Fibroblast of lung (primary cell): ENCODE measurements around the gene CES2. TPM values are rescaled to one million over a fixed set of nuclear protein-coding genes. Genes with fewer than 3 reads are reported as not detected.
"Not testable (repeated sequence)": the region's sequence is repeated elsewhere in the genome, so short reads cannot be mapped to it uniquely, and the experiment has no call there.

ENCODE experiments used
- DNase-seq, 2 donors: peaks; one replicate each; pipeline versions ENCODE4 v3.0.0 to v3.0.0-alpha.2; 2010; ENCODE audit warnings: low read depth in 2 of 2
- H2AFZ ChIP-seq: 2 replicates; pipeline ENCODE4 v1.5.1; 2012; ENCODE audit warnings: low read length, control low read depth, inconsistent platforms
- H3K27ac ChIP-seq: 2 replicates; pipeline ENCODE4 v1.5.1; 2011; ENCODE audit warnings: low read length, control low read depth; ENCODE audit not compliant: insufficient read depth
- H3K27me3 ChIP-seq: 2 replicates; pipeline ENCODE4 v1.5.1; 2011; ENCODE audit warnings: mild to moderate bottlenecking, low read length; ENCODE audit not compliant: control insufficient read depth, insufficient read depth
- H3K36me3 ChIP-seq: 2 replicates; pipeline ENCODE4 v1.5.1; 2011; ENCODE audit warnings: low read length; ENCODE audit not compliant: control insufficient read depth, insufficient read depth
- H3K4me1 ChIP-seq: 2 replicates; pipeline ENCODE4 v1.5.1; 2011; ENCODE audit warnings: low read length; ENCODE audit not compliant: control insufficient read depth, insufficient read depth; ENCODE audit errors: extremely low read depth
- H3K4me2 ChIP-seq: 2 replicates; pipeline ENCODE4 v1.5.1; 2011; ENCODE audit warnings: low read length, control low read depth; ENCODE audit not compliant: insufficient read depth; ENCODE audit errors: extremely low read depth
- H3K4me3 ChIP-seq, 4 experiments: fragments of 200-600 bp in 1 of 4; sonication (generic) in 1 of 4; replicated peaks in 1 of 4; 2 replicates each; pipeline ENCODE4 v1.5.1; 2011 to 2016; ENCODE audit warnings: low read length in 4 of 4, low read depth in 3 of 4, mild to moderate bottlenecking in 3 of 4, control low read depth in 2 of 4, inconsistent platforms in 1 of 4, mixed read lengths in 1 of 4; ENCODE audit not compliant: insufficient read depth in 1 of 4; ENCODE audit errors: control extremely low read depth in 1 of 4
- H3K79me2 ChIP-seq: 2 replicates; pipeline ENCODE4 v1.5.1; 2012; ENCODE audit warnings: mild to moderate bottlenecking, low read length, inconsistent platforms; ENCODE audit not compliant: control insufficient read depth, insufficient read depth
- H3K9ac ChIP-seq: 2 replicates; pipeline ENCODE4 v1.5.1; 2011; ENCODE audit warnings: mild to moderate bottlenecking, low read length, control low read depth; ENCODE audit not compliant: insufficient read depth
- H3K9me3 ChIP-seq: 2 replicates; pipeline ENCODE4 v1.5.1; 2012; ENCODE audit warnings: low read depth, low read length; ENCODE audit not compliant: control insufficient read depth, insufficient read depth
- H4K20me1 ChIP-seq: 2 replicates; pipeline ENCODE4 v1.5.1; 2011; ENCODE audit warnings: low read length; ENCODE audit not compliant: control insufficient read depth, insufficient read depth; ENCODE audit errors: extremely low read depth
- CTCF ChIP-seq, 2 donors: IDR thresholded peaks in 1 of 2; conservative IDR thresholded peaks in 1 of 2; 1 replicate in 1 of 2; 2 replicates in 1 of 2; pipeline ENCODE4 v1.5.1; 2011 to 2012; ENCODE audit warnings: low read length in 2 of 2, control low read depth in 1 of 2, inconsistent platforms in 1 of 2, low read depth in 1 of 2, mild to moderate bottlenecking in 1 of 2
- EZH2 ChIP-seq: IDR thresholded peaks from 2 replicates; pipeline ENCODE4 v1.5.1; 2012; ENCODE audit warnings: low read length, control low read depth, mild to moderate bottlenecking; ENCODE audit errors: missing control alignments
- polyA plus RNA-seq, 2 donors: library from polyadenylated mRNA; depleted of rRNA in 1 of 2; stranded (reverse) in 1 of 2; unstranded in 1 of 2; fragments of >200 nt; gene quantifications; 2 replicates each; pipeline ENCODE4 v1.2.1, GENCODE V29; 2011 to 2012; ENCODE audit warnings: missing spikeins in 1 of 2
- total RNA-seq: library from RNA; depleted of rRNA; stranded (reverse); fragments of >200 nt; gene quantifications from 2 replicates; pipeline ENCODE4 v1.2.1, GENCODE V29; 2014

CES2 gene
- total and polyA plus RNA-seq, 2 donors (not counting 1 experiment from before 2014, with no cell fraction given), result 22.9 to 47.6 TPM

- Histone ChIP-seq H3K9ac (no peak within 1 kb of the TSS), H3K9me3 (no peaks in the 10 kb centered on the region), H3K4me3 (no peak within 1 kb of the TSS), H3K79me2 (no peaks in the 10 kb centered on the region), H4K20me1 (no peaks in the 10 kb centered on the region), H3K36me3 (no peaks in the 10 kb centered on the region), H2AFZ (no peak within 1 kb of the TSS), H3K27me3 (no peaks in the 10 kb centered on the region), H3K4me2 (no peak within 1 kb of the TSS), H3K4me1 (no peaks in the 10 kb centered on the region), H3K27ac (no peak within 1 kb of the TSS)
- peak; percentile 42 to 66 for DNase-seq
- TF ChIP-seq EZH2 (no peak), CTCF (conservative IDR thresholded peaks at IDR 0.05 in 1 of 2, IDR thresholded peaks at IDR 0.05 in 1 of 2; ENCODE audit: low read depth in 1 of 2, low read length in 2 of 2) (no peak)
Measured at GRCh38 chr16:66988197-66988788, 53.0 kb downstream of the CES2 start, which contains the start of gene CES4A. CES4A (plus strand) TSS chr16:66988589; CDS start chr16:66988773, 184 bp downstream.

- Histone ChIP-seq H3K27me3 (no peaks in the 10 kb centered on the region), H3K36me3 (no peaks in the 10 kb centered on the region), H3K9ac (no peak overlapping the region), H3K9me3 (no peaks in the 10 kb centered on the region), H2AFZ (no peak overlapping the region), H4K20me1 (no peaks in the 10 kb centered on the region), H3K4me3 (no peak overlapping the region), H3K4me2 (no peak overlapping the region), H3K27ac (no peak overlapping the region), H3K4me1 (no peaks in the 10 kb centered on the region), H3K79me2 (no peaks in the 10 kb centered on the region)
- TF ChIP-seq CTCF (conservative IDR thresholded peaks at IDR 0.05 in 1 of 2, IDR thresholded peaks at IDR 0.05 in 1 of 2; ENCODE audit: low read depth in 1 of 2, low read length in 2 of 2) (no peak), EZH2 (no peak)
- no peak for DNase-seq
Measured at GRCh38 chr16:66991545-66992077, 56.3 kb downstream of the CES2 start.

- H3K9me3 ChIP-seq, H3K27me3 ChIP-seq, H3K79me2 ChIP-seq, H3K27ac ChIP-seq, H3K4me2 ChIP-seq, H3K36me3 ChIP-seq, H3K4me1 ChIP-seq, H4K20me1 ChIP-seq, H2AFZ ChIP-seq, H3K4me3 ChIP-seq, H3K9ac ChIP-seq, DNase-seq: not testable (repeated sequence)
Measured at GRCh38 chr16:66993558-66993957, 58.2 kb downstream of the CES2 start.

Other genes starting within 250 kb of the CES2 start
- 6.9 and 10.2 TPM in 2 replicates for gene CMTM4, start 238.8 kb upstream of the CES2 start, total RNA-seq
- 6.9 and 12.8 TPM in 2 replicates for gene CMTM4, start 238.8 kb upstream of the CES2 start, polyA plus RNA-seq
- gene DYNC1LI2, start 183.9 kb upstream of the CES2 start, total RNA-seq, result 115 and 173 TPM in 2 replicates
- 78.5 and 83.3 TPM in 2 replicates for gene DYNC1LI2, start 183.9 kb upstream of the CES2 start, polyA plus RNA-seq
- under 0.01 and 0.17 TPM in 2 replicates for gene TERB1, start 133.9 kb upstream of the CES2 start, total RNA-seq
- gene TERB1, start 133.9 kb upstream of the CES2 start, polyA plus RNA-seq, result not detected in 2 replicates
- 47.4 and 52.6 TPM in 2 replicates for gene NAE1, start 104.5 kb upstream of the CES2 start, total RNA-seq
- 59.7 TPM in 2 replicates for gene NAE1, start 104.5 kb upstream of the CES2 start, polyA plus RNA-seq
- not detected in 2 replicates for gene CA7, start 91.1 kb upstream of the CES2 start, total RNA-seq
- gene CA7, start 91.1 kb upstream of the CES2 start, polyA plus RNA-seq, result not detected in 2 replicates
- 7.7 and 11.6 TPM in 2 replicates for gene PDP2, start 55.0 kb upstream of the CES2 start, total RNA-seq
- gene PDP2, start 55.0 kb upstream of the CES2 start, polyA plus RNA-seq, result 10.6 and 10.9 TPM in 2 replicates
- not detected in 2 replicates for gene CDH16, start 16.6 kb upstream of the CES2 start, total RNA-seq
- gene CDH16, start 16.6 kb upstream of the CES2 start, polyA plus RNA-seq, result not detected in 2 replicates
- gene RRAD, start 10.0 kb upstream of the CES2 start, total RNA-seq, result 41.1 and 83.7 TPM in 2 replicates
- gene RRAD, start 10.0 kb upstream of the CES2 start, polyA plus RNA-seq, result 7.8 and 11.6 TPM in 2 replicates
- gene CIAO2B, start 1.1 kb upstream of the CES2 start, total RNA-seq, result 188 and 217 TPM in 2 replicates
- 115 and 138 TPM in 2 replicates for gene CIAO2B, start 1.1 kb upstream of the CES2 start, polyA plus RNA-seq
- gene CES3, start 25.8 kb downstream of the CES2 start, total RNA-seq, result 0.77 and 1.3 TPM in 2 replicates
- gene CES3, start 25.8 kb downstream of the CES2 start, polyA plus RNA-seq, result 0.01 and 0.07 TPM in 2 replicates
- 2.1 TPM in 2 replicates for gene CES4A, start 53.1 kb downstream of the CES2 start, total RNA-seq
- 1.3 and 2.3 TPM in 2 replicates for gene CES4A, start 53.1 kb downstream of the CES2 start, polyA plus RNA-seq
- 51.7 and 63.7 TPM in 2 replicates for gene CBFB, start 93.6 kb downstream of the CES2 start, total RNA-seq
- 64.1 and 100 TPM in 2 replicates for gene CBFB, start 93.6 kb downstream of the CES2 start, polyA plus RNA-seq
- 15.2 and 18.3 TPM in 2 replicates for gene PHAF1, start 174.4 kb downstream of the CES2 start, total RNA-seq
- gene PHAF1, start 174.4 kb downstream of the CES2 start, polyA plus RNA-seq, result 21.5 and 23.0 TPM in 2 replicates
- gene B3GNT9, start 215.5 kb downstream of the CES2 start, total RNA-seq, result 29.3 and 34.7 TPM in 2 replicates
- gene B3GNT9, start 215.5 kb downstream of the CES2 start, polyA plus RNA-seq, result 23.2 and 29.6 TPM in 2 replicates
- 18.0 and 20.8 TPM in 2 replicates for gene TRADD, start 224.4 kb downstream of the CES2 start, total RNA-seq
- 5.8 and 7.6 TPM in 2 replicates for gene TRADD, start 224.4 kb downstream of the CES2 start, polyA plus RNA-seq
- gene FBXL8, start 224.4 kb downstream of the CES2 start, total RNA-seq, result 9.8 and 10.4 TPM in 2 replicates
- 2.4 and 4.0 TPM in 2 replicates for gene FBXL8, start 224.4 kb downstream of the CES2 start, polyA plus RNA-seq
- gene HSF4, start 229.2 kb downstream of the CES2 start, total RNA-seq, result 25.8 and 31.3 TPM in 2 replicates
- gene HSF4, start 229.2 kb downstream of the CES2 start, polyA plus RNA-seq, result 1.9 and 6.4 TPM in 2 replicates
- gene NOL3, start 235.0 kb downstream of the CES2 start, total RNA-seq, result 12.8 and 23.3 TPM in 2 replicates
- gene NOL3, start 235.0 kb downstream of the CES2 start, polyA plus RNA-seq, result 6.2 and 8.0 TPM in 2 replicates
- gene MATCAP1, start 248.4 kb downstream of the CES2 start, total RNA-seq, result 21.8 and 28.4 TPM in 2 replicates
- 12.7 and 16.6 TPM in 2 replicates for gene MATCAP1, start 248.4 kb downstream of the CES2 start, polyA plus RNA-seq